ENCODE results near the gene TUBGCP6. TPM values are rescaled to one million over a fixed set of nuclear protein-coding genes. Genes with fewer than 3 reads are reported as not detected.

The TUBGCP6 gene
- total RNA-seq, 1 donor from 2014 or later: 16.9 TPM

- Histone ChIP-seq H3K79me2 (ENCODE audit: low read depth) (peaks cover 26% of the 10 kb centered on the region), H3K4me2 (peak overlapping the region; percentile 66), H3K9ac (no peak overlapping the region), H3K4me3 (peak overlapping the region; percentile 25), H3F3A (ENCODE audit: low read depth) (peaks cover 2% of the 10 kb centered on the region), H3K4me1 (peaks cover 3% of the 10 kb centered on the region), H3K27me3 (peaks cover 2% of the 10 kb centered on the region), H3K9me3 (ENCODE audit: low read depth) (no peaks in the 10 kb centered on the region), H4K20me1 (ENCODE audit: low read depth) (peaks cover 58% of the 10 kb centered on the region), H3K36me3 (no peaks in the 10 kb centered on the region), H2AFZ (replicated peaks) (no peak overlapping the region), H3K27ac (no peak overlapping the region)
- DNase-seq (ENCODE audit: low spot score): peak; percentile 68
- Mint-ChIP-seq H3K9me3 (no peaks in the 10 kb centered on the region), H3K27me3 (ENCODE audit: insufficient read depth, low read depth) (no peaks in the 10 kb centered on the region), H3K4me1 (peaks cover 10% of the 10 kb centered on the region), H3K36me3 (peaks cover 5% of the 10 kb centered on the region), H3K4me3 (no peak overlapping the region), H3K27ac (no peak overlapping the region)
- TF ChIP-seq EZH2 (IDR thresholded peaks at IDR 0.05) (no peak), CTCF (IDR thresholded peaks at IDR 0.05) (peak; percentile 44), EZH2phosphoT487 (IDR thresholded peaks at IDR 0.05) (no peak)
These were observed 54.5 kb downstream of the TUBGCP6 start for GRCh38 chr22:50190182-50190940.

- Histone ChIP-seq H3K36me3 (no peaks in the 10 kb centered on the region), H3K27me3 (peaks cover 7% of the 10 kb centered on the region), H3K9ac (no peak overlapping the region), H3K27ac (no peak overlapping the region), H3K4me3 (no peak overlapping the region), H3K79me2 (ENCODE audit: low read depth) (peaks cover 26% of the 10 kb centered on the region), H3K9me3 (ENCODE audit: low read depth) (no peaks in the 10 kb centered on the region), H4K20me1 (ENCODE audit: low read depth) (peaks cover 54% of the 10 kb centered on the region), H3K4me2 (peak overlapping the region; percentile 66), H3F3A (ENCODE audit: low read depth) (peaks cover 2% of the 10 kb centered on the region), H2AFZ (replicated peaks) (no peak overlapping the region), H3K4me1 (peaks cover 3% of the 10 kb centered on the region)
- Mint-ChIP-seq H3K4me3 (no peak overlapping the region), H3K27me3 (ENCODE audit: insufficient read depth, low read depth) (no peaks in the 10 kb centered on the region), H3K4me1 (peaks cover 11% of the 10 kb centered on the region), H3K36me3 (peaks cover 5% of the 10 kb centered on the region), H3K27ac (no peak overlapping the region), H3K9me3 (no peaks in the 10 kb centered on the region)
- no peak for DNase-seq (ENCODE audit: low spot score)
- no peak for TF ChIP-seq EZH2 (IDR thresholded peaks at IDR 0.05)
- TF ChIP-seq EZH2phosphoT487 (IDR thresholded peaks at IDR 0.05): no peak
- no peak for TF ChIP-seq CTCF (IDR thresholded peaks at IDR 0.05)
These were observed 55.0 kb downstream of the TUBGCP6 start for GRCh38 chr22:50189849-50190181.

GRCh38 chr22:50189184-50189848, 55.5 kb downstream of the TUBGCP6 start:
- Mint-ChIP-seq H3K9me3 (no peaks in the 10 kb centered on the region), H3K4me3 (no peak overlapping the region), H3K36me3 (peaks cover 5% of the 10 kb centered on the region), H3K27ac (no peak overlapping the region), H3K27me3 (ENCODE audit: insufficient read depth, low read depth) (no peaks in the 10 kb centered on the region), H3K4me1 (peaks cover 11% of the 10 kb centered on the region)
- Histone ChIP-seq H4K20me1 (ENCODE audit: low read depth) (peaks cover 53% of the 10 kb centered on the region), H3K9ac (no peak overlapping the region), H3K79me2 (ENCODE audit: low read depth) (peaks cover 26% of the 10 kb centered on the region), H3K27me3 (peaks cover 12% of the 10 kb centered on the region), H2AFZ (replicated peaks) (no peak overlapping the region), H3K4me1 (peaks cover 6% of the 10 kb centered on the region), H3K4me2 (no peak overlapping the region), H3K36me3 (no peaks in the 10 kb centered on the region), H3K27ac (no peak overlapping the region), H3K4me3 (no peak overlapping the region), H3F3A (ENCODE audit: low read depth) (peaks cover 6% of the 10 kb centered on the region), H3K9me3 (ENCODE audit: low read depth) (no peaks in the 10 kb centered on the region)
- TF ChIP-seq EZH2 (IDR thresholded peaks at IDR 0.05): no peak
- DNase-seq (ENCODE audit: low spot score): no peak

- Histone ChIP-seq H3K4me1 (peaks cover 14% of the 10 kb centered on the region), H3K36me3 (no peaks in the 10 kb centered on the region), H2AFZ (replicated peaks) (no peak overlapping the region), H3K4me3 (no peak overlapping the region), H3K27me3 (peaks cover 16% of the 10 kb centered on the region), H3K9me3 (ENCODE audit: low read depth) (no peaks in the 10 kb centered on the region), H3K4me2 (no peak overlapping the region), H4K20me1 (ENCODE audit: low read depth) (peaks cover 53% of the 10 kb centered on the region), H3K27ac (no peak overlapping the region), H3F3A (ENCODE audit: low read depth) (peaks cover 6% of the 10 kb centered on the region), H3K79me2 (ENCODE audit: low read depth) (peaks cover 26% of the 10 kb centered on the region), H3K9ac (no peak overlapping the region)
- H3K27me3 Mint-ChIP-seq (ENCODE audit: insufficient read depth, low read depth): no peaks in the 10 kb centered on the region
- H3K4me3 Mint-ChIP-seq: no peak overlapping the region
- TF ChIP-seq EZH2phosphoT487 (IDR thresholded peaks at IDR 0.05) (no peak), EZH2 (IDR thresholded peaks at IDR 0.05) (no peak), CTCF (IDR thresholded peaks at IDR 0.05) (no peak)
- no peak overlapping the region for H3K27ac Mint-ChIP-seq
- H3K9me3 Mint-ChIP-seq: no peaks in the 10 kb centered on the region
- H3K36me3 Mint-ChIP-seq: peaks cover 5% of the 10 kb centered on the region
- peaks cover 13% of the 10 kb centered on the region for H3K4me1 Mint-ChIP-seq
- no peak for DNase-seq (ENCODE audit: low spot score)
These were observed 56.5 kb downstream of the TUBGCP6 start for GRCh38 chr22:50188356-50188755.

Measured in neural progenitor cell (in vitro differentiated cells).